ENCODE results near the gene DDT. TPM values are rescaled to one million over a fixed set of nuclear protein-coding genes. Genes with fewer than 3 reads are reported as not detected.

DDT gene
- total RNA-seq, 2 donors from 2014 or later: 131 to 285 TPM

GRCh38 chr22:24006914-24007214 is 32.6 kb upstream of the DDT start:
- no peaks in the 10 kb centered on the region for H3K36me3 ChIP-seq
- DNase-seq (ENCODE audit: low spot score): no peak
- H3K4me3 ChIP-seq: no peak overlapping the region
- TF ChIP-seq CTCF (IDR thresholded peaks at IDR 0.05) (no peak), POLR2A (IDR thresholded peaks at IDR 0.05) (no peak), POLR2AphosphoS5 (IDR thresholded peaks at IDR 0.05) (no peak)
- intact Hi-C loops (cut with DNase I): loop anchor here (5.0 kb wide), 1 partner anchor 150 kb away; no protein-coding TSS in a partner anchor
- no peaks in the 10 kb centered on the region for H3K9me3 ChIP-seq
- WGBS: 82% methylated on average over 6 of the region's 6 CpGs
- H3K27me3 ChIP-seq (replicated peaks; ENCODE audit: insufficient read depth): no peaks in the 10 kb centered on the region
- no peak overlapping the region for H3K27ac ChIP-seq
- no peaks in the 10 kb centered on the region for H3K4me1 ChIP-seq (replicated peaks)

- Histone ChIP-seq H3K27me3 (replicated peaks; ENCODE audit: insufficient read depth) (no peaks in the 10 kb centered on the region), H3K4me1 (replicated peaks) (no peaks in the 10 kb centered on the region), H3K27ac (no peak overlapping the region), H3K4me3 (no peak overlapping the region), H3K36me3 (no peaks in the 10 kb centered on the region), H3K9me3 (no peaks in the 10 kb centered on the region)
- intact Hi-C loops (cut with DNase I): loop anchor here (5.0 kb wide), 1 partner anchor 151 kb away; no protein-coding TSS in a partner anchor
- 79% methylated on average over 10 of the region's 10 CpGs for WGBS
- no peak for DNase-seq (ENCODE audit: low spot score)
- TF ChIP-seq CTCF (IDR thresholded peaks at IDR 0.05): no peak
- no peak for TF ChIP-seq POLR2A (IDR thresholded peaks at IDR 0.05)
- no peak for TF ChIP-seq POLR2AphosphoS5 (IDR thresholded peaks at IDR 0.05)
These were observed 32.1 kb upstream of the DDT start for GRCh38 chr22:24006207-24006913.

GRCh38 chr22:24005201-24005600 is 31.0 kb upstream of the DDT start, which contains the start of gene GSTT4:
GSTT4 (minus strand) TSS chr22:24005453; CDS start chr22:24005356, 97 bp downstream.
- 64% methylated on average over 6 of the region's 6 CpGs for WGBS
- Histone ChIP-seq H3K4me1 (replicated peaks) (no peaks in the 10 kb centered on the region), H3K9me3 (no peaks in the 10 kb centered on the region), H3K27me3 (replicated peaks; ENCODE audit: insufficient read depth) (no peaks in the 10 kb centered on the region), H3K4me3 (no peak within 1 kb of the TSS), H3K27ac (no peak within 1 kb of the TSS), H3K36me3 (no peaks in the 10 kb centered on the region)
- TF ChIP-seq CTCF (IDR thresholded peaks at IDR 0.05) (no peak), POLR2A (IDR thresholded peaks at IDR 0.05) (no peak), POLR2AphosphoS5 (IDR thresholded peaks at IDR 0.05) (no peak)
- DNase-seq (ENCODE audit: low spot score): no peak
- intact Hi-C loops (cut with DNase I): loop anchor here (5.0 kb wide), 1 partner anchor 152 kb away; no protein-coding TSS in a partner anchor

- no peak for DNase-seq (ENCODE audit: low spot score)
- no peak for TF ChIP-seq CTCF (IDR thresholded peaks at IDR 0.05)
- TF ChIP-seq POLR2A (IDR thresholded peaks at IDR 0.05): no peak
- TF ChIP-seq POLR2AphosphoS5 (IDR thresholded peaks at IDR 0.05): no peak
- Histone ChIP-seq H3K4me3 (no peak overlapping the region), H3K27ac (no peak overlapping the region), H3K27me3 (replicated peaks; ENCODE audit: insufficient read depth) (no peaks in the 10 kb centered on the region), H3K36me3 (no peaks in the 10 kb centered on the region), H3K4me1 (replicated peaks) (no peaks in the 10 kb centered on the region), H3K9me3 (no peaks in the 10 kb centered on the region)
- WGBS: 86% methylated on average over 9 of the region's 9 CpGs
- intact Hi-C loops (cut with DNase I): no loop called here
These were observed 29.6 kb upstream of the DDT start for GRCh38 chr22:24003887-24004286.

- TF ChIP-seq POLR2AphosphoS5 (IDR thresholded peaks at IDR 0.05) (no peak), CTCF (IDR thresholded peaks at IDR 0.05) (no peak), POLR2A (IDR thresholded peaks at IDR 0.05) (no peak)
- no peak overlapping the region for H3K27ac ChIP-seq
- no peak overlapping the region for H3K4me3 ChIP-seq
- no peaks in the 10 kb centered on the region for H3K9me3 ChIP-seq
- DNase-seq (ENCODE audit: low spot score): no peak
- 80% methylated on average over 5 of the region's 5 CpGs for WGBS
- H3K27me3 ChIP-seq (replicated peaks; ENCODE audit: insufficient read depth): no peaks in the 10 kb centered on the region
- no peaks in the 10 kb centered on the region for H3K4me1 ChIP-seq (replicated peaks)
- intact Hi-C loops (cut with DNase I): no loop called here
- no peaks in the 10 kb centered on the region for H3K36me3 ChIP-seq
These were observed 28.6 kb upstream of the DDT start for GRCh38 chr22:24002851-24003250.

All from prostate gland (tissue), 2 donors.